HG03064 (cell line): ENCODE results near the gene ACTR3.
"Not testable (repeated sequence)": the region's sequence is repeated elsewhere in the genome, so short reads cannot be mapped to it uniquely, and the experiment has no call there.

Experiments
- ATAC-seq: cut with Tn5 transposase; IDR thresholded peaks from one replicate; pipeline ENCODE4 v1.9.1; 2021; ENCODE audit warnings: low read depth; ENCODE audit not compliant: unreplicated experiment

The ACTR3 gene

GRCh38 chr2:113899166-113899565, 9.3 kb downstream of the ACTR3 start:
- no peak for ATAC-seq

- ATAC-seq, result no peak
These were observed 12.1 kb downstream of the ACTR3 start for GRCh38 chr2:113901943-113902342.

GRCh38 chr2:113905886-113906285, 16.0 kb downstream of the ACTR3 start:
- no peak for ATAC-seq

DNA sequence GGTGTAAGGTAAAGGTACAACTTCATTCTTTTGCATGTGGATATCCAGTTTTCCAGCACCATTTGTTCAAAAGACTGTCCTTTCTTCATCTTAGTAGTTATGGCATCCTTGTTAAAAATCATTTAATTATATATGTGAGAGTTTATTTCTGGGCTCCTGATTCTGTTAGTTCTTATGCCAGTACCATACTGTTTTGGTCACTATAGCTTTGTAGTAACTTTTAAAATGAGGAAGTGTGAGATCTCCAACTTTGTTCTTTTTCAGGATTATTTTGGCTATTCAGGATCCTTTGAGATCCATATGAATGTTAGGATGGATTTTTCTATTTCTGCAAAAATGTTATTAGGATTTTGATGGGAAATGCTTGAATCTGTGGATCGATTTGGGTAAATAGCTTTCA, 16.8 kb downstream of the ACTR3 start:
- ATAC-seq, result no peak

GRCh38 chr2:113907297-113907696, 17.4 kb downstream of the ACTR3 start:
- ATAC-seq, result no peak

GRCh38 chr2:113910110-113910717, 20.3 kb downstream of the ACTR3 start:
- ATAC-seq, result no peak

GRCh38 chr2:113910967-113911678, 21.2 kb downstream of the ACTR3 start:
- ATAC-seq, result no peak

DNA sequence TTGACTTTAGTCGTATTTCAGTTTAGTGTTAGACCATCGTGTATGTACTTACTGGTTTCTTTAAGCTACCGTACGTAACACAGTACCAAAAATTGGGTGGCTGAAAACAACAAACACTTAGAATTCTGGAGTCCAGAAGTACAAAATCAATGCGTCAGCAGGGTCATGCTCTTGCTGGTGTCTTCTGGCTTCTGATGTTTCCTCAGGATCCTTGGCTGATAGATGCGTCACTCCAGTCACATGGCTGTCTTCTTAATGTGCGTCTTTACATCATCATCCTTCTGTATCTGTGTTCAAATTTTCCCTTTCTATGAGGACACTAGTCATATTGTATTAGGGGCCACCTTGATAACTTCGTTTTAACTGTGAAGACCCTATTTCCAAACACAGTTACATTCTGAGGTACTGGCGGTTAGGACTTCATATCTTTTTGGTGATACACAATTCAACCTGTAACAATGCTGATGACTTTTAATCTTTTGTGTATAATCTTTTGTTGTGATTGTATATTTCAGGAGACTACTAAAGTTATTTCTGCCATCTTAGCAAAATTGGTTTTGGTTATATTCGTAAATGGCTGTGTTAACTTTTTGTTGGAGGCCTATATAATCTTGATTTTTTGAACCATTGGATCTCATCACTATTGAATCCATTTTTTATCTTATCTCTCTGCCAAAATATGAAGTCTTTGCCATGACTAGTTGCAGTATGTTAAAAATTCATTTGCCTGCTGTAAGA, 25.4 kb downstream of the ACTR3 start:
- ATAC-seq, result no peak

DNA sequence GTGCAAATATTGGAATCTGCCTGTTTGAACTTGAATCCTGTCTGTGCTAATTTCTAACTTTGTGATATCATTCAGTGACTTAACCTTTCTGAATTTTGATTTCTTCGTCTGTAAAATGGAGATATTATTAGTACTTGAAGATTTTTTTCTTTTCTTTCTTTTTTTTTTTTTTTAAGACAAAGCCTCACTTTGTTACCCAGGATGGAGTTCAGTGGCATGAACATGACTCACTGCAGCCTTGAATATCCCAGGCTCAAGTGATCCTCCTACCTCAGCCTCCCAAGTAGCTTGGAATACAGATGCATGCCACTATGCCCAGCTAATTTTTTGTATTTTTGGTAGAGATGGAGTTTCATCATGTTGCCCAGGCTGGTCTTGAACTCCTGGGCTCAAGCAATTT, 28.3 kb downstream of the ACTR3 start:
- no peak for ATAC-seq

GRCh38 chr2:113920996-113921395, 31.1 kb downstream of the ACTR3 start:
- no peak for ATAC-seq

GRCh38 chr2:113922335-113922734, 32.4 kb downstream of the ACTR3 start:
- no peak for ATAC-seq

GRCh38 chr2:113922784-113923183, 32.9 kb downstream of the ACTR3 start:
- no peak for ATAC-seq

- ATAC-seq, result no peak
These were observed 36.0 kb downstream of the ACTR3 start for GRCh38 chr2:113925884-113926283.

DNA sequence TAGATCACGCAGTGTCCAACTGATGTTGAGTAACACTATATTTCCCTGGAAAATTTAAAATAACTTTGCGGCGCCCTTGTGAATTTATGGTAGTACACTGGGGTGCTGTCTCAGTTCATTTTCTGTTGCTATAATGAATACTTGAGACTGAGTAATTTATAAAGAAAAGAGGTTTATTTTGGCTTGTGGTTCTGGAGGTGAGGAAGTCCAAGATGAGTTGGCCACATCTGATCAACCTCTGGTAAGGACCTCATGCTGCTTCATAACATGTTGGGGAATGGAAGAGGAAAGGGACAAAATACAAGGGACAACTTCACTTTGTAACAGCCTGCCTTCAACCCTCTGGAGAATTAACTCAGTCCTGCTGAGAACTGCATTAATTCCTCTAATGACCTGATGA, 36.4 kb downstream of the ACTR3 start:
- no peak for ATAC-seq

DNA sequence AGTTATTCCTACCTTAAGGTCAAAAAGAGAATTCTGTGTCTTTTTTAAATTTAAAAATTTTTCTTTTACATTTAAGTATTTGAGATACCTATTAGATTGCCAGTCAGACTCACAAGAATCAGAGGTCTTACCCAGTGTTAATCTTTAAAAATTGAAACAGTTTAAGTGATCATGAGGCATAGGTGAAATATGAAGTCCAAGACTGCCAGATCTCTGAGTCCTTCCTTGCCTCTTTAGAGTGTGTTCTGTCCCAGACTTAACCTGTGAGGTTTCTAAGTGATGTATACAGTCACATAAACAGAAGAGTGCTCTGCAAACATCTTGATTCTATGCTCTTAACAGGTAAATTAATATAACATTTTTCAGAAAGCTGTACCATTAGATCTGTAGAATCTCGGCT, 40.6 kb downstream of the ACTR3 start:
- ATAC-seq, result no peak

- no peak for ATAC-seq
These were observed 47.6 kb downstream of the ACTR3 start for GRCh38 chr2:113937501-113937900.

GRCh38 chr2:113940891-113941290, 51.0 kb downstream of the ACTR3 start:
- no peak for ATAC-seq

DNA sequence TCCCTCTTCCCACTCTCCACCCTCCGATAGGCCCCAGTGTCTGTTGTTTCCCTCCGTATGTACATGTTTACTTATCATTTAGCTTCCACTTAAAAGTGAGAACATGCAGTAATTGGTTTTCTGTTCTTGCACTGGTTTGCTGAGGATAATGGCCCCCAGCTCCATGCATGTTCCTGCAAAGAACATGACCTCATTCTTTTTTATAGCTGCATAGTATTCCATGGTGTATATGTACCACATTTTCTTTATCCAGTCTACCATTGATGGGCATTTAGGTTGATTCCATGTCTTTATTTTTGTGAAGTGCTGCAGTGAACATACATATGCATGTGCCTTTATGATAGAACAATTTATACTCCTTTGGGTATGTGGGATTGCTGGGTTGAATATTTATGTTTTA, 55.9 kb downstream of the ACTR3 start:
- not testable (repeated sequence) for ATAC-seq

DNA sequence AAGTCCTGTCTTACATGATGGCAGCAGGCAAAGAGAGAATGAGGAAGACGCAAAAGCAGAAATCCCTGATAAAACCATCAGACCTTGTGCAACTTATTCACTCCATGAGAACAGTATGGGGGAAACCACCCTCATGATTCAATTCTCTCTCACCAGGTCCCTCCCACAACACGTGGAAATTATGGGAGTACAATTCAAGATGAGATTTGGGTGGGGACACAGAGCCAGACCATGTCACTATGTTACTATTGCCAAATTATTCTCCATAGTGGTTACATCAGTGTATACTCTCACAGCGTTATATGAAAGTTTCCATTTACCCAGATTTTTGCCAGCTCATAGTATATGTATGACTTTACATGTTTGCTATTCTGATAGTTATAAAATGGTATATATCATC, 61.0 kb downstream of the ACTR3 start:
- ATAC-seq, result not testable (repeated sequence)

DNA sequence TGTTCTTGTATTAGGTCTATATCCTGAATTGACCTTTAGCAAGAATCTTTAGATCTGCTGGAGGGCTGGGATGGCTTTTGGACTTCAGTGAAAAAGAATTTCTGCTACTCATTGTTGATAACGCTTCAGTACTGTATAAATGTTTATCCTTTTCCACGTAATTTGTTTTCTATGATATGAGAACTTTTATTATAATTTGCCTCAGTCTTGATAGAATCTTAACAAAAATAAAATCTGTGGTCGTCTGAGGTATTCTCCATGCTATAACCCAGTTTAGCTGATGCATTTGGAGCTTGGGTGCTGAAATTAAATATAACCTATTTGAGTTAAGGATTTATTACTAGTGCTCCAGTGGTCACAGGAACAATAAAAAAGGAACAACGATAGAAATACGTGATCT, 71.1 kb downstream of the ACTR3 start:
- ATAC-seq, result no peak

DNA sequence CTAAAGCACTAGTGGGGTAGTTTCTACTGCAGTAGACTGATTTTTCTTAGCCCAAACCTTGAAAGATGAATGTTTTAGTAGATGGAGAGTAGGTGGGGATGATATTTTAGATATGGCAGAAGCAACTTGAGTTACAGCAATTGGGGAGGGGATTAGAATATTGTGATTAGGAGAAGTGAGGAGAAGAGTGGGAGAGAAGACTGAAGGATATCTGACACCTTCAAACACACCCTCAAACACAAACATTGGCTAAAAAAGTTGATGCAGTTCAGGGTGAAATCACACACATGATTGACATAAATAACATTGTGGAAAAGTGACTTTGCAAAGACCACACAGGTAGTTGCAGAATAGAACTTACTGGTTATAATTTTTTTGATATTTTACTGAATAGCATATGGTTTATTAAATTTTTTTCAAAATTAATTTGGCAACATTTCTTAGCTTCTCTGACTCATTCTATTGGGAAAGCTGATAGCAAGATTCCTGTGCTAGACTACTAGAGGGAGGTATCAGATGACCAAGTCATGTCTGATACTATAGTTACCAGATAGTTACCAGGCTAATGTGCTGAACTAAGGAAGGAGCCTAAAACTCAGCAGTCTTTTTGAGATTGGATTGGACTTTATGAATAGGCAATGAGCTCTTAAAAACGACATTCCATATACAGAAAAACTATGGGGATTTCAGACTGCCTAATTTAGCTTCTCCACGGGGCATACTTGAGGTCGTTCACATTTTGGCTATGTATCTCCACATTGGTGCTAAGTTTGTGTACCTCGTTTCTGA, 73.0 kb downstream of the ACTR3 start:
- no peak for ATAC-seq
